GM12801 (cell line): ENCODE data around the gene HS3ST6.

Experiments
- CTCF ChIP-seq: IDR thresholded peaks from one replicate; pipeline ENCODE4 v1.5.1; 2011; ENCODE audit warnings: control low read depth; ENCODE audit not compliant: insufficient read length; ENCODE audit errors: extremely low read depth

Gene HS3ST6

GRCh38 chr16:1887711-1888354 lies 30.4 kb downstream of the HS3ST6 start:
- no peak for TF ChIP-seq CTCF

GRCh38 chr16:1884889-1885288 lies 33.3 kb downstream of the HS3ST6 start:
- no peak for TF ChIP-seq CTCF

- no peak for TF ChIP-seq CTCF
Measured at GRCh38 chr16:1884155-1884760, 34.0 kb downstream of the HS3ST6 start.

- no peak for TF ChIP-seq CTCF
Measured at GRCh38 chr16:1879477-1879876, 38.7 kb downstream of the HS3ST6 start.

- TF ChIP-seq CTCF = no peak
Measured at GRCh38 chr16:1878256-1878655, 40.0 kb downstream of the HS3ST6 start.

- no peak for TF ChIP-seq CTCF
Measured at GRCh38 chr16:1877804-1878203, 40.4 kb downstream of the HS3ST6 start.

- TF ChIP-seq CTCF = no peak
Measured at GRCh38 chr16:1877089-1877488, 41.1 kb downstream of the HS3ST6 start.
